Measurements from ENCODE around the gene NDUFAF2.

Gene NDUFAF2

GRCh38 chr5:61098251-61098995, 153.4 kb downstream of the NDUFAF2 start:
- DNase-seq (ENCODE audit: low spot score) = no peak
- Histone ChIP-seq H3K27ac (no peak overlapping the region), H3K4me3 (no peak overlapping the region)
- no peak for TF ChIP-seq CTCF (IDR thresholded peaks at IDR 0.05)

DNA sequence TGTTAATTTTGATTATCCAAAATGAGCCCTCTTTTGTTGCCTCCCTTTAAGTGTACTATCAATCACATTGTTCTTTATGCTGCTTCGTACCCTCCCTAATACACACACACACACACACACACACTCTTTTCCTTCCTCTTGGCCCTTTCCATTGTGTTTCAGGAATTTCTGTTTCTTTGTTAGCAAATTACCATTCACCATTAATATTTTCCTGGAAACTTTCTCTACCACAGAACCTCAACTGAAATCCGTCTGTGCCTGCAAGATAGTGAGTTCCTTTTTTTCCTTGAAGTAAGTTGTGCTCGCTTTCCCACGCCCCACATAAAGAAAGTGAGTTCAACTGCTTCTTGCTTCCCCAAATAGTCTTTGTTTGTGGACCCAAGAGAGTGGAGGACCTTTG, 155.4 kb downstream of the NDUFAF2 start:
- no peak for TF ChIP-seq CTCF (IDR thresholded peaks at IDR 0.05)

GRCh38 chr5:61114441-61114840, 169.4 kb downstream of the NDUFAF2 start:
- no peak for DNase-seq (ENCODE audit: low spot score)
- Histone ChIP-seq H3K27ac (no peak overlapping the region), H3K4me3 (no peak overlapping the region)
- no peak for TF ChIP-seq CTCF (IDR thresholded peaks at IDR 0.05)

More for the DNA sequence above, 155.4 kb downstream of the NDUFAF2 start:
- Histone ChIP-seq H3K4me3 (no peak overlapping the region), H3K27ac (no peak overlapping the region)
- DNase-seq (ENCODE audit: low spot score) = no peak

DNA sequence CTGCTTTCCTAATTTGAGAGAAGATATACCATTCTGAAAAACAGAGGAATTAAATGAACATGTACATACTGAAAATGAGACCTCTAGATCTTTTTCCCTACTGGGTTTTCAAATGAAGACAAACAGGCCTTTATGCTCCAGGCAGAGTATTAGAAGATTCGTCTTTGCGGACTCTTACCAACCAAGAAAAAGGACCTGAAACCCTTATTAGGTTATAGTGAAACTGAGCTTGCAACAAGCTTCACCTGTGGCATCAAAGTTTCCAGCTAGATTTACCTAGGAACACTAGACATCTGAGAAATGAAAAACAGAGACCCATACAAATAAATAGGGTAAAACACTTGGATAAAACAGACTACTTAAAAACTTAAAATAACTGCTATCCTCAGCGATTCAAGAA, 171.0 kb downstream of the NDUFAF2 start:
- no peak for DNase-seq (ENCODE audit: low spot score)
- Histone ChIP-seq H3K4me3 (no peak overlapping the region), H3K27ac (no peak overlapping the region)
- TF ChIP-seq CTCF (IDR thresholded peaks at IDR 0.05) = no peak

DNA sequence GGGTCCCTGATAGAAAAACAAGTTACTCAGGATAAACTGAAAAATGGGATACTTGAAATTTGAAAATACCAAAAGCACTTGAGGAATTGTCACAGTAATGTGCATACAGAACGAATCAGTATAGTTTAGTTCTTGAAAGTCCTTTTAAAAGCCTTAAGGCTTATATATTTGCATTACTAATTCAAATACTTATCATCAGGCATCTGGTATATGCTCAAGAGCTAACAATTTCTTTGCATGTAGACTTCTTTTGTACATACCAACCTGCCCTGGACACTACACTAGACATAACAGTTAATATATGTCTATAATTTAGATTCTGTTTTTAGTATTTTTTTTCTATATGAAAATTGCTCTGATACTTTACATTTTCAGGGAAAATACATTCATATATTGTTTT, 174.1 kb downstream of the NDUFAF2 start:
- H3K4me3 ChIP-seq = no peak overlapping the region
- H3K27ac ChIP-seq = no peak overlapping the region
- TF ChIP-seq CTCF (IDR thresholded peaks at IDR 0.05) = no peak
- DNase-seq (ENCODE audit: low spot score) = no peak

GRCh38 chr5:61120534-61120933, 175.5 kb downstream of the NDUFAF2 start:
- DNase-seq (ENCODE audit: low spot score) = no peak
- Histone ChIP-seq H3K4me3 (no peak overlapping the region), H3K27ac (no peak overlapping the region)
- TF ChIP-seq CTCF (IDR thresholded peaks at IDR 0.05) = no peak

- Histone ChIP-seq H3K4me3 (no peak overlapping the region), H3K27ac (no peak overlapping the region)
- no peak for TF ChIP-seq CTCF (IDR thresholded peaks at IDR 0.05)
- no peak for DNase-seq (ENCODE audit: low spot score)
Measured at GRCh38 chr5:61123145-61123544, 178.1 kb downstream of the NDUFAF2 start.

Measured in coronary artery (tissue), 2 donors.